Measurements from ENCODE around the gene C20orf144. TPM values are rescaled to one million over a fixed set of nuclear protein-coding genes. Genes with fewer than 3 reads are reported as not detected.

Gene C20orf144
- total RNA-seq, 1 donor from 2014 or later = not detected

DNA sequence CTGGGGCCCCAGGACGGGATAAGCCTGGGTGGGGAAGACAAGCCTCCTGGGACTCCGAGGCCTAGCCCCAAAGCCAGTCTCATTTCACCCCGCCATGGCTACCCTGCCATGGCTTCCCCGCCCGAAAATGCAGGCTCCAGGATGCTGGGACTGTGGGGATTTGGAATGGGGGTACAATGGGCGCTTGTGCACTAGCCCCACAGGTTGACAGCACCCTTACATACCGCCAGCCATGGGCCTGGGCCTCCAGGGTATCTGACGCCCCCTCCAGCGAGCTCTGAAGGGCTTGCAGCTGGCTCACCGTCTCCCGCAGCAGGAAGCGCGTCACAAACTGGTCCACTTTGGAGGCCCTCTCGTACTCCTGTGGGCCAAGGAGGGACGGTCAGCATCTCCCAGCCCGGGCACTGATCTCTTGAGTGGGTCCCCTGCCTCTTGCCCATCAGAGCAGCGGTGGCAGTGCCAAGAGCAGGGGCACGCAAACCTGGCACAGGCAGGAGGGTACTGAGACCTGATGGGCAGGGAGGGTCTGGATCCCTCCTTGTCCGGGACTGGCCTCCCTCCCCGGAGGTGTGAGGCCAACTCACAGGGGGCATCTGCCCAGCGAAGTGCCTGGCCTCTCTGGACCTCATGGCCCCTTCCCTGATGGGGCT is 2.0 kb upstream of the C20orf144 start:
- ATAC-seq = no peak
- intact Hi-C loops (cut with micrococcal nuclease) = no loop called here

DNA sequence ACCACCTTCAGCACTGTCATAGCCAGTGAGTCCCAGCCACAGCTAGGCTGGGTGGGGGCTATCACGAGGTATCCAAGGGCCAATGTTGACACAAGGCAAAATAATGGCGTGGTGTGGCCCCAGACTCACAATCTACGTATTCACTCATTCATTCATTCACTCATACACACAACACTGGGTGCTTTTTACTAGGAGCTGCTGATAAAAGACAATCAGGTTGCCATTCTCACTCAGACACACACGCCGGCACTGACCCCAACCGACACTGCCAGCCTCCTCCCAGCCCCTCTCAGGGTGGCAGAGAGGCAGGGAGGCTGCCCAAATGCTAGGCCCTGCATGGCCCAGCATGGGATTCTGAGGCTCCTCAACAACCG is 1.5 kb upstream of the C20orf144 start:
- DNase-seq (no peak), ATAC-seq (no peak)
- intact Hi-C loops (cut with micrococcal nuclease) = no loop called here

More for the DNA sequence above, 2.0 kb upstream of the C20orf144 start:
- DNase-seq = no peak

- DNase-seq (peak; percentile 93), ATAC-seq (peak; percentile 64)
- intact Hi-C loops (cut with micrococcal nuclease) = no loop called here
Observed at GRCh38 chr20:33663161-33664084, 1.3 kb downstream of the C20orf144 start.

GRCh38 chr20:33664085-33664761 is 2.1 kb downstream of the C20orf144 start:
- ATAC-seq = no peak
- intact Hi-C loops (cut with micrococcal nuclease) = no loop called here
- no peak for DNase-seq

DNA sequence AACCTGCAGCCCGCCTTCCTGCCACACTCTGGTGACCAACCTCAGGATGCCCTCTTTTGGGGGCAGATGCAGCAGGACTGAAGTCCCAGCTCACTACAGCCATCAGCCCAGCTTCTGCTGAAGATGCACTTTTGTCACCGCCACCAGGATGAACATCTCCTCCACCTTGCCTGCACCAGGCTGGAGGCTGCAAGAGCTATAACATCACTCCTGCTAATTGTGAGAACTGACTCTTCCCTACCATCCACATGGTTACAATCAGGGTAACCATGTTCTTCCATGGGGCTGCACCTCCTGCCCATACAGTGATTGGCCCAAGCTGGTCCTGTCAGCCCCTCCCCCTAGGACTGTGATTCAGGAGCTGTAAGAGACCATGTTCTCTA is 2.6 kb downstream of the C20orf144 start:
- DNase-seq (no peak), ATAC-seq (no peak)
- intact Hi-C loops (cut with micrococcal nuclease) = no loop called here

- intact Hi-C loops (cut with micrococcal nuclease) = no loop called here
- DNase-seq = peak; percentile 99
- ATAC-seq = peak; percentile 74
Observed at GRCh38 chr20:33666293-33667244, 4.4 kb downstream of the C20orf144 start, which contains the start of gene ACTL10. TSS of gene ACTL10 (plus strand) at chr20:33666943. CDS start at chr20:33667498, 555 bp downstream.

GRCh38 chr20:33667245-33667675 is 5.1 kb downstream of the C20orf144 start:
- ATAC-seq = peak; percentile 16

DNA sequence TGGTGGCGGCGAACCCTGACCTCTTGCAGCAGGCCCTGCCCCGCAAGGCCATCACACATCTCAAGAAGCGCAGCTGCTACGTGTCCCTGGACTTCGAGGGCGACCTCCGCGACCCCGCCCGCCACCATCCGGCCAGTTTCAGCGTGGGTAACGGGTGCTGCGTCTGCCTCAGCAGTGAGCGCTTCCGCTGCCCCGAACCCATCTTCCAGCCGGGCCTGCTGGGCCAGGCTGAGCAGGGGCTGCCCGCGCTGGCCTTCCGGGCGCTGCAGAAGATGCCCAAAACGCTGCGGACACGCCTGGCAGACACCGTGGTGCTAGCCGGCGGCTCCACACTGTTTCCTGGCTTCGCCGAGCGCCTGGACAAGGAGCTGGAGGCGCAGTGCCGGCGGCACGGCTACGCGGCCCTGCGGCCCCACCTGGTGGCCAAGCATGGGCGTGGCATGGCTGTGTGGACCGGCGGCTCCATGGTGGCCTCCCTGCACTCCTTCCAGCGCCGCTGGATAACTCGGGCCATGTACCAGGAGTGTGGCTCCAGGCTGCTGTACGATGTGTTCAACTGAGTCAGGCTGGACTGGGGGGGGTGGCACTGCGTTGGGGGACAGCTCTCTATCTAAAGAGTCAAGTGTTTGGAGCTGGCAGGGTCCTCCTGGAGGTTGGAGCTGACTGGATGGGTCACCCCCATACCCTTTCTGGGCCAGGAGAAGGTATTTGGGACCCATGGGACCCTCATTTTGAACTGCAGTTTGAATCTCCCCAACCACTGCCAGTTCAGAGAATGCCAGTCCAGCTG is 5.7 kb downstream of the C20orf144 start:
- ATAC-seq = peak; percentile 61
- intact Hi-C loops (cut with micrococcal nuclease) = no loop called here
- peak; percentile 88 for DNase-seq

More at GRCh38 chr20:33667245-33667675, 5.1 kb downstream of the C20orf144 start:
- intact Hi-C loops (cut with micrococcal nuclease) = no loop called here
- peak; percentile 77 for DNase-seq

GRCh38 chr20:33668466-33669155 is 6.5 kb downstream of the C20orf144 start:
- intact Hi-C loops (cut with micrococcal nuclease) = no loop called here
- DNase-seq = no peak
- ATAC-seq = no peak

GRCh38 chr20:33669224-33669623 is 7.1 kb downstream of the C20orf144 start:
- intact Hi-C loops (cut with micrococcal nuclease) = no loop called here

DNA sequence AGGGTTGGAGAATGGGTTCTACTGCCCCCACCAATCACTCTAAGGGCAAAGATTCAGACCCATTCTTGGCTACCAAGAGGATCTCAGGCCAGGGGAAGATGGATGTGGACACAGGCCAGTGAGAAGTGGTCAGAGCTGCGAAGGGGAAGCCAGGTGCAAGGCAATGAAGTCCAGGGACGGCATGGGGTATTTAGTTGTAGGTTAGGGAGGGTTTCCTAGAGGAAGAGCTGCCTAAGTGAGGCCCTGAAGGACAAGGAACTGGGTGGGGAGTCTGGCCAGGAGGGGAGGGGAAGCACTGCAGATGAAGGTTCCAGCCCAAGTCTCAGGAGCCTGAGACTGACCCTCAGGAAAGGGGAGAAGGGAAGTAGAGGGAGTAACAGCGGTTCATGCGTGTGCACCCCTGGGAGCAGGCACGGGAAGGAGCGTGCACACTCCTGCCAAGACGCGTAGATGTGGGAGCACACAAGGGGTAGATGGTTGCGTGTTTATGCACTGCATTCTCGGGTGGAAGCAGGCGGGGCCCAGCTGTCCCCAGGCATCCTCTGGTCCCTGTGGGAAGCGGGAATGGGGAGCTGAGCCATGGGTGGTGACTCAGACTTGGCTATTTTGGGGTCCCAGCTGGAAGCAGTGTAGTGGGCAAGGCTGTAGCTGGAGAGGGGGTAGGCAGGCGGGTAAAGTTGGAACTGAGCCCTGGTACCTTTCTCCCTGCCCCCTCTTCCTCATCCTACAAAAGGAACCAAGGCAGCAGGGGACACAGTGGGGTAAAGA is 7.9 kb downstream of the C20orf144 start:
- DNase-seq = no peak
- intact Hi-C loops (cut with micrococcal nuclease) = no loop called here

More at GRCh38 chr20:33669224-33669623, 7.1 kb downstream of the C20orf144 start:
- ATAC-seq = no peak
- DNase-seq = no peak

GRCh38 chr20:33670715-33671499 is 8.8 kb downstream of the C20orf144 start:
- DNase-seq (no peak), ATAC-seq (no peak)
- intact Hi-C loops (cut with micrococcal nuclease) = no loop called here

More for the DNA sequence above, 7.9 kb downstream of the C20orf144 start:
- no peak for ATAC-seq

DNA sequence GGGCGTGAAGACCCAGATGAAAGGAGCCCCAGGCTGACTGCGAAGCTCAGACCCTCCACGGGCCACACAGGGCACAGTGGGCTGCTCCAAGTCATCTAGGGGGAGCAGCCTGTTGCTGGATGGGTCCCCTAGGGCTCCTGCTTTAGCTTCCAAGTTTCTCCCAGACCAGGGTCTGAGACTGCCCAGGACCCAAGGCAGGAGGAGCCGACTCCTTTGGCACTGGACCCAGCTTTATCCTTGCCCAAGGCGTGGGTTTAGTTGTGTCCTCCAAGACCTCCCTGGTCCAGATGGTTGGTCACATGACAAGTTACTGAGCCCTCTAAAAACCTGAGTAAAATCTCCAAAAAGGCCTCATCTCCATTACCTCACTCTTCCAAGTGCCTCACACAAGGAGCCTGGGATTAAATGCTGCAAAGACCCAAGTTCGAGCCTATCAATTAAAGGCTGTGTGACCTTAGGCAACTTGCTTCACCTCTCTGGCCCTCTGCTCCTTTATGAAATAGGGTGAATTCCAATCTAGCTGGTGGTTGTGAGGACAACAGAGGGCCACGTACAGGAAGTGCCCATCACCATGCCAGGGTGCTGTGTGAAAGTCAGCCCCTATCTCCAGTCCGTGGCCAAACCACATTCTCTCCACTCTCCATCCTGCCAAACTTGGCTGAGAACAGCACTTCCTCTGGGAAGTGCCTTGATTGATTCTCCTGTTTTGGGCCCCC is 9.6 kb downstream of the C20orf144 start:
- no peak for DNase-seq
- intact Hi-C loops (cut with micrococcal nuclease) = no loop called here

GRCh38 chr20:33672426-33673113 is 10.4 kb downstream of the C20orf144 start:
- ATAC-seq = no peak
- no peak for DNase-seq
- intact Hi-C loops (cut with micrococcal nuclease) = no loop called here

More for the DNA sequence above, 9.6 kb downstream of the C20orf144 start:
- ATAC-seq = no peak

GRCh38 chr20:33673114-33673409 is 10.9 kb downstream of the C20orf144 start:
- ATAC-seq = no peak
- intact Hi-C loops (cut with micrococcal nuclease) = no loop called here
- DNase-seq = no peak
